Adipocyte (in vitro differentiated cells): ENCODE data around the gene LYPD3.
"Not testable (repeated sequence)": the region's sequence is repeated elsewhere in the genome, so short reads cannot be mapped to it uniquely, and the experiment has no call there.

ENCODE experiments used
- DNase-seq: peaks from one replicate; pipeline ENCODE4 v3.0.0-alpha.2; 2015; ENCODE audit warnings: low read depth
- H3K27me3 ChIP-seq: replicated peaks from 2 replicates; pipeline ENCODE4 v1.7.0; 2013; ENCODE audit warnings: mild to moderate bottlenecking, low read length, moderate library complexity; ENCODE audit not compliant: control insufficient read depth, insufficient read depth
- H3K36me3 ChIP-seq: 2 replicates; pipeline ENCODE4 v1.7.0; 2013; ENCODE audit warnings: low read length, mild to moderate bottlenecking, moderate library complexity; ENCODE audit not compliant: control insufficient read depth, insufficient read depth, severe bottlenecking
- H3K4me1 ChIP-seq: 2 replicates; pipeline ENCODE4 v1.7.0; 2013; ENCODE audit warnings: mild to moderate bottlenecking, low read length, moderate library complexity; ENCODE audit not compliant: control insufficient read depth, insufficient read depth
- H3K4me3 ChIP-seq: 2 replicates; pipeline ENCODE4 v1.7.0; 2013; ENCODE audit warnings: mild to moderate bottlenecking, low read length, moderate library complexity
- H3K9ac ChIP-seq: 2 replicates; pipeline ENCODE4 v1.7.0; 2013; ENCODE audit warnings: mild to moderate bottlenecking, low read length, moderate library complexity
- H3K9me3 ChIP-seq: 2 replicates; pipeline ENCODE4 v1.7.0; 2013; ENCODE audit warnings: mild to moderate bottlenecking, low read length, moderate library complexity; ENCODE audit not compliant: control insufficient read depth

LYPD3 gene

DNA sequence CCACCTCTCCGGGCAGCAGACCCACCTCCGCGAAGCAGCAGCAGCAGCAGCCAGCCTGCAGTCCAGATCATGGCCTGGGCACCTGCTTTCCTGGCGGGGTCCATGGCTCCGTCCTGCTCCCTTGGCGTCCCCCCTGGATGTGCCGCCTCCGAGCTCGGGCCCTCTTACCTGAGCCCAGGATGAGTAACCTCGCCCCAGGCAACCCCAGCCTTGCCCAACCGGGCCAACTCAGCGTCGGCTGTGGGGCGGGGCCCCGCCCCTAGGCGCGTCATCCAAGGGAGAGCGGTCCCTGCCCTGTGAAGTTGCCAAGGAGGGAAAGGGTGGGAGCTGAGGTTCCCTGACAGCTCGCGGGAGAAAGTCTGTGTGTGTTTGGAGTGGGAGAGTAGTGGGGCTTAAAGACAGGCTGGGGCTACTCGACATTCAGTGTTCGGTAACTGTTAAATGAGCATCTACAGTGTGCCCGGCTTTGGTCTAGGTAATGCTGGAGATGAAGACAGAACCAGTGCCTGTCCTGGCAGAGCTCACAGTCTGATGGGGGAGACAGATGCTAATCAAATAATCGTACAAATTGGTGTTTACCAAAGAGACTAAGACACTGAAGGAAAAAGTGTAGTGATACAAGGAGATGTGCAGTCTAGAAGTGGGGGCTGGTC lies at the start of gene LYPD3:
TSS of gene LYPD3 (minus strand) at position 141 of the 653 bp plus-strand sequence. CDS start at position 104, 37 bp downstream.
- no peak for DNase-seq
- H3K4me1 ChIP-seq, result peaks cover 20% of the 10 kb centered on the region
- peak within 1 kb of the TSS; percentile 84 for H3K4me3 ChIP-seq

DNA sequence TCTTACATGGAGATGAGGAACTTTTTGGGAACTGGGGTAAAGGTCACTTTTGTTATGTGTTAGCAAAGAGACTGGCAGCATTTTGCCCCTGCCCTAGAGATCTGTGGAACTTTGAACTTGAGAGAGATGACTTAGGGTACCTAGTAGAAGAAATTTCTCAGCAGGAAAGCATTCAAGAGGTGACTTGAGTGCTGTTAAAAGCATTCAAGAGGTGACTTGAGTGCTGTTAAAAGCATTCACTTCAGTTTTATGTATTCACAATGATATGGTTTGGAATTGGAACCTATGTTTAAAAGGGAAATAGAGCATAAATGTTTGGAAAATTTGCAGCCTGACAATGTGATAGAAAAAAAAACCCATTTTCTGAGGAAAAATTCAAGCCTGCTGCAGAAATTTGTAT lies 47.0 kb upstream of the LYPD3 start:
- H3K27me3 ChIP-seq, DNase-seq, H3K9ac ChIP-seq, H3K4me3 ChIP-seq, H3K4me1 ChIP-seq, H3K9me3 ChIP-seq: not testable (repeated sequence)
- peaks cover 16% of the 10 kb centered on the region for H3K36me3 ChIP-seq

More for the DNA sequence above, at the start of gene LYPD3:
- Histone ChIP-seq H3K9ac (no peak within 1 kb of the TSS), H3K36me3 (no peaks in the 10 kb centered on the region), H3K27me3 (peaks cover 5% of the 10 kb centered on the region), H3K9me3 (peaks cover 4% of the 10 kb centered on the region)

DNA sequence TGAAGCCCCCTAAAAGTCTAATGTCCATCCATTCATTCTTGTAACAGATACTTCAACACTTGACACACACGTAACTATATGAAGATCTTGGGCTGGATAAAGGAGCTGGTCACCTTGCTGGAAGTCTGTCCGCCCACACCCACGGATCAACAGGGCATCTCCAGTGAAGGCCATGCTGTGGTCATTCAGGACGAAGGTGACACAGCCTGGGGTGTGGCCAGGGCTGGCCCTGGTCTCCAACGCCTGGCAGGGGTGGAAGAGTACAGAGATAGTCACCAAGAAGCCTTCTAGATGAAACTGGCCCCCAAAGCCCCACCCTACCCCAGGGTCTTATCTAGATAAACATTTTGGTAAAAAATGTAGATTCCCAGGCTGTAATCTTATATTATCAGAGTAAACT lies 45.9 kb upstream of the LYPD3 start:
- H3K36me3 ChIP-seq, result peaks cover 16% of the 10 kb centered on the region
- no peaks in the 10 kb centered on the region for H3K9me3 ChIP-seq
- no peaks in the 10 kb centered on the region for H3K27me3 ChIP-seq
- no peak overlapping the region for H3K9ac ChIP-seq
- no peaks in the 10 kb centered on the region for H3K4me1 ChIP-seq
- no peak for DNase-seq
- H3K4me3 ChIP-seq, result no peak overlapping the region

DNA sequence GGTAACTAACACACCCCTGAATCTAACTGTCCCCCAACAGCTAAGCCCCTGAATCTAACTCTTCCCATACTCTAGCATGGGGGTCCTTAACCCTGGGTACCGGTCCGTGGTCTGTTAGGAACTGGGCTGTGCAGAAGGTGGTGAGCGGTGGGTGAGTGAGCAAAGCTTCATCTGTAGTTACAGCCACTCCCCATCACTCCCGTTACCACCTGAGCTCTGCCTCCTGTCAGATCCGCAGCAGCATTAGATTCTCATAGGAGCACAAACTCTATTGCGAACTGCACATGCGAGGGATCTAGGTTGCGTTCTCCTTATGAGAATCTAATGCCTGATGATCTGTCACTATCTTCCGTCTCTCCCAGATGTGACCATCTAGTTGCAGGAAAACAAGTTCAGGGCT lies 45.3 kb upstream of the LYPD3 start:
- Histone ChIP-seq H3K4me3 (no peak overlapping the region), H3K9me3 (no peaks in the 10 kb centered on the region), H3K27me3 (no peaks in the 10 kb centered on the region), H3K9ac (no peak overlapping the region), H3K36me3 (peaks cover 16% of the 10 kb centered on the region), H3K4me1 (no peaks in the 10 kb centered on the region)
- DNase-seq, result no peak

DNA sequence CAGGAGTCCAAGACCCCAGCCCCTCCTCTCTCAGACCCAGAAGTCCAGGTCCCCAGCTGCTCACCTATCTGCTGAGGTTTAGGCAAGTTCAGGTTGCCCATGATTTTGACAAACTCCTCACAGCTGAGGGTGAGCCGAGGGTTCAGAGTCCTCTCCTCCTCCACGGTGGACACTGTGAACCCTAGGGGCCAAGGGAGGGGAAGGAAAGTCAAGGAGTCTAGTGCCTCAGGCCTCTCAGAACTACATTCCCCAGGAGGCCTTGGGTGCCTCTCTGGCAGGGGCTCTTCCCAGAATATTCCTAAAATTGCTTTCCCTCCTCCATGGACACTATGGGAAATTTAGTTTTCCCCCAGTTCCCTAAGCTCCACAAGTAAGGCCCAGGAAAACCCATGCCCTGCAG lies 42.5 kb upstream of the LYPD3 start:
- peaks cover 9% of the 10 kb centered on the region for H3K4me1 ChIP-seq
- no peak overlapping the region for H3K4me3 ChIP-seq
- no peak for DNase-seq
- H3K9ac ChIP-seq, result no peak overlapping the region
- no peaks in the 10 kb centered on the region for H3K9me3 ChIP-seq
- H3K36me3 ChIP-seq, result peaks cover 16% of the 10 kb centered on the region
- H3K27me3 ChIP-seq, result no peaks in the 10 kb centered on the region

DNA sequence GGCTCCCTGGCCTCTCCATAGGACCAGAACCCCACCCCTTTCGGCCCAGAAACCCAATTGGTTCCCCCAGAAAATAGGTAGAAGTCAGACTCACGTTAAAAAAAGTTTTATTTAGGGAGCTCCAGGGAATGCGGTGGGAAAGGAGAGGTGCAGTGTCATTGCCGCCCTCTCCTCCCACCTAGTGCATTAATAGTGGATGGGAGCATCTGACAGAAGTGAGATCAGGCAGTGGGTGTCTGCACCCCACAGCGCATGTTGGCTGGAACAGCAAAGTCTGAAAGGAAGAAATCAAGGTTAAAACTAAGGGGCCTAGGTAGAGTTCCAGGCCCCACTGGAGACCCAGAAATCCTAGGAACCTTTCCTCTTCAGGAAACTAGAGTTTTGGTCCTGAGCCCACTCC lies 41.2 kb upstream of the LYPD3 start:
- peaks cover 16% of the 10 kb centered on the region for H3K36me3 ChIP-seq
- H3K9me3 ChIP-seq, result no peaks in the 10 kb centered on the region
- H3K9ac ChIP-seq, result no peak overlapping the region
- peaks cover 12% of the 10 kb centered on the region for H3K4me1 ChIP-seq
- no peak overlapping the region for H3K4me3 ChIP-seq
- H3K27me3 ChIP-seq, result no peaks in the 10 kb centered on the region
- DNase-seq, result no peak

DNA sequence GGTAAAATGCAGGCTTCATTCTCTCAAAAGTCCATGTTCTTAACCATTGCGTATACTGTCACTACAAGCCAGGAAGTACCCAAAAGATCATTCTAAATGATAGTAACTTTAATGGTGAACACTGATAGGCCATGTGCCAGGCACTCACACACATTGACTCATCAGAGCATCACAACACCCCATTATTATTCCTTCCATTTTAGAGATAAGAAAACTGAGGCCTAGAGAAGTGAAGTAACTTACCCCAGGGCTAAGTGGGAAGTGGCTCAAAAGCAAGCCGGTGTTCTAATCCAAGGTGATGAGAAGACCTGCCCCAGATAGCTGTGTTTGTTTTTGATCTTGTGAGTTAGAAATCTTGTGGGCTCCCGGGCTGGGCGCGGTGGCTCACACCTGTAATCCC lies 40.5 kb upstream of the LYPD3 start:
- Histone ChIP-seq H3K27me3 (no peaks in the 10 kb centered on the region), H3K9ac (no peak overlapping the region), H3K4me3 (no peak overlapping the region), H3K36me3 (peaks cover 16% of the 10 kb centered on the region), H3K9me3 (no peaks in the 10 kb centered on the region), H3K4me1 (peaks cover 12% of the 10 kb centered on the region)
- DNase-seq, result no peak

DNA sequence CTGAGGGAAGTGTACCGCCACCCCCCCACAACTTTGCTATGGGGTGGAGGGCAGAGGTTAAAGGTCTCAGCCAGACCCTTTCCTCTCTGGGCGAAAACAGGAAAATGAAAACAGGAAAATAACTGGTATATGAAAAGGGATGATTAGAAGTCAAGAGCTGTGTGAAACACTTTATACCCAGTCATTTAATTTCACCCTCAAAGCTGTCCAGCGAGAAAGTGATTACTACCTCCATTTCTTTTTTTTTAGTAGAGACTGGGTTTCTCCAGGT lies 39.7 kb upstream of the LYPD3 start:
- H3K4me3 ChIP-seq, result no peak overlapping the region
- H3K27me3 ChIP-seq, result no peaks in the 10 kb centered on the region
- H3K4me1 ChIP-seq, result peaks cover 12% of the 10 kb centered on the region
- no peak for DNase-seq
- no peaks in the 10 kb centered on the region for H3K9me3 ChIP-seq
- peaks cover 11% of the 10 kb centered on the region for H3K36me3 ChIP-seq
- no peak overlapping the region for H3K9ac ChIP-seq

DNA sequence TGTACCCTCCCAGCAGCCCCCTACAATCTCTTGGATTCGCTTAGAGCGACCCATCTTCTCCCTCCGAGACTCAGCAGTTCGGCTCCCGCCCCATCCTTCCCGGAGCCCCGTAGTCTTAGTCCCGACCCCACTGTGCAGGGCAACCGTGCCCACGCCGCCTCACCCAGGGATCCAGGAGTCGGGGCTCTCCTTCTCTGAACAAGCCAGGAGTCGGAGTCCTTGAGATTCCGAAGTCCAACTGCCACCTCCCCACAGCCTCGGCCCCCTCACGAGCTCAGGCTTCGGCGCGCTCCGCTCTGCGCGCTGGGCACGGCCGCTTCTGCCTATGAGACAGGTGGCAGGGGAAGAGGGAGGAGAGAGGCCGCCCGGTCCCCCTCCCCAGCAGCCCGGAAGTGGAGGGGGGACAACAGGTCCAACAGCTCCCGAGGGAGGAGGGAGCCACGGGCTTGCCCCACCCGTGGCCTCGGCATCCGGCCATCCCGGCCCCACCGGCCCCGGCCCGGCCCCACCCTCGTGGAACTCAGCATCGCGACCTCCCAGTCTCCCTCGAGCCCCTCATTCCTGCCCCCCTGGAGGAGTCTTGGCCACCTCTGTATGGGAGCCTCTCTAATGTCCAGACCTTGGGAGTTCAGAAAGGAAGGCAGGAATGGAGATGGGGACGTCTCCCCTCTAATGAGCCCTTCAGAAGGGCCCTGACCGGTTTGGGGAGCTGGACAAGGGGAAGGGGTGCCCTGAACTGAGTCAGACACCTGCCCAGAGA lies 39.2 kb upstream of the LYPD3 start, which contains the start of gene PHLDB3:
TSS of gene PHLDB3 (minus strand) at position 321 of the 760 bp plus-strand sequence. CDS start 628 bp downstream, outside the sequence.
- no peaks in the 10 kb centered on the region for H3K9me3 ChIP-seq
- peak within 1 kb of the TSS; percentile 87 for H3K4me3 ChIP-seq
- peaks cover 12% of the 10 kb centered on the region for H3K4me1 ChIP-seq
- peak; percentile 56 for DNase-seq
- H3K36me3 ChIP-seq, result peaks cover 6% of the 10 kb centered on the region
- H3K27me3 ChIP-seq, result no peaks in the 10 kb centered on the region
- H3K9ac ChIP-seq, result peak within 1 kb of the TSS; percentile 85

DNA sequence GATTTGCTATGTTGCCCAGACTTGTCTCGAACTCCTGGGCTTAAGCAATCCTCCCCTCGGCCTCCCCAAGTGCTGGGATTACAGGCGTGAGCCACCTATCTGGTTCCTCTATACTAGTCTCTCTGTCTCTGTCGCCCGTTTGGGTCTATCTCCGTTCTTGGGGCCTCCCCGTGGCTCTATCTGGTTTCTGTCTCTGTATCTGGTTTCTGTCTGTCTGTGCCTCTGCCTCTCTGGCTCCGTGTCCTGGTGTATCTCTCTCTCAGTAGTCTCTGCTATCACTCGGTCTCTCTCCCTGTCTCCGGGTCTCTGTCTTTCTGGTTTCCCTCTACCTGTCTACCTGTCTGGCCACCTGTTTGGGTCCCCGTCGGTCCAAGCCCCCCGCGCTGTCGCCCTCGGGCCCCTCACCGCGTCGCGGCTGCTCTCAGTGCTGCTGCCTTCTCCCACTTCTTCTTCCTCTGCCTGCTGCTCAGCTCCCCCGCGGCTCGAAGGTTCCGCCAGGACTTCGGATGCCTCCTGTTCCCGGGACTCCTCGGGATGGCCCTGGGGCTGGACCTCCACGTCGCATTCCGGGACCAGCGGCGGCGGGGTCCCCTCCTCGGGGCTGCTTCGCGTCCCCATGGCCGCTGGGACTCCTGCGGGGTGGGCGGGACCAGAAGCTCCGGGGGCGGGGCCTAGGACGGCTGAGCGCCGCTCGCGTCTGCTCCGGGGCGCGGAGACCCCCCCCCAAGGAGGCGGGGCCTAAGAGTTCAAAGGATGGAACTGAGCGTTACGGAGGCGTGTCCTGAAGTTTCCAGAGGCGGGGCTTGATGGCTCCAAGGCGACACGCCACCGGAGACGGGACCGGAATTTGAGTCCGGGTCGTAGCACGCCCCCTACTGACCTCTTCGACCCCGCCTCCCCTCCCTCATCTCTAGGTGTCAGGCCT lies 38.4 kb upstream of the LYPD3 start:
- Histone ChIP-seq H3K9ac (peak overlapping the region; percentile 85), H3K27me3 (no peaks in the 10 kb centered on the region), H3K9me3 (no peaks in the 10 kb centered on the region), H3K36me3 (peaks cover 4% of the 10 kb centered on the region), H3K4me3 (peak overlapping the region; percentile 87), H3K4me1 (peaks cover 13% of the 10 kb centered on the region)
- DNase-seq, result peak; percentile 99

DNA sequence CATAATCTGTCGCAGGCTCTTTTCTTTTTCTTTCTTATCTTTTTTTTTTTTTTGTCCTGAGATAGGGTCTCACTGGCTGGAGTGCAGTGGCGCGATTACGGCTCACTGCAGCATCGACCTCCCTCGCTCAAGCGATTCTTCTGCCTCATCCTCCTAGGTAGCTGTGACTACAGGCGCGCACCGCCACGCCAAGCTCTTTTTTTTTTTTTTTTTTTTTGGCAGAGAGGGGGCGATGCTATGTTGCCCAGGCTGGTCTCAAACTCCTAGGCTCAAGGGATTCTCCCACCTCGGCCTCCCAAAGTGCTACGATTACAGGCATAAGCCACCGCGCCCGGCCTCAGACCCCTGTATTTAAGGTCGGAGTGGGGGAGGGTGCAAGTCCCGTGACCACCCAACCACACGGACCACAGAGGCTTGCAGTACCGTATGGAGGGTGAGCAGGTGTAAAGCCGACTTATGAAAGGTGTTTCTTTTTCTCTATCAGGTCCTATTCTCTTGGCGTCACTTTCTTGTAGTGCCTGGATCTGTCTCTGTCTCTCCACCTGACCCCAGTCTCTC lies 37.1 kb upstream of the LYPD3 start:
- H3K9ac ChIP-seq, result peak overlapping the region; percentile 85
- H3K9me3 ChIP-seq, result no peaks in the 10 kb centered on the region
- no peaks in the 10 kb centered on the region for H3K27me3 ChIP-seq
- no peaks in the 10 kb centered on the region for H3K36me3 ChIP-seq
- no peak for DNase-seq
- peak overlapping the region; percentile 87 for H3K4me3 ChIP-seq
- H3K4me1 ChIP-seq, result peaks cover 16% of the 10 kb centered on the region
